ENCODE measurements around the gene PXDN.

PXDN gene

GRCh38 chr2:1639086-1639858 is 105.0 kb downstream of the PXDN start:
- TF ChIP-seq, protein P1, sequence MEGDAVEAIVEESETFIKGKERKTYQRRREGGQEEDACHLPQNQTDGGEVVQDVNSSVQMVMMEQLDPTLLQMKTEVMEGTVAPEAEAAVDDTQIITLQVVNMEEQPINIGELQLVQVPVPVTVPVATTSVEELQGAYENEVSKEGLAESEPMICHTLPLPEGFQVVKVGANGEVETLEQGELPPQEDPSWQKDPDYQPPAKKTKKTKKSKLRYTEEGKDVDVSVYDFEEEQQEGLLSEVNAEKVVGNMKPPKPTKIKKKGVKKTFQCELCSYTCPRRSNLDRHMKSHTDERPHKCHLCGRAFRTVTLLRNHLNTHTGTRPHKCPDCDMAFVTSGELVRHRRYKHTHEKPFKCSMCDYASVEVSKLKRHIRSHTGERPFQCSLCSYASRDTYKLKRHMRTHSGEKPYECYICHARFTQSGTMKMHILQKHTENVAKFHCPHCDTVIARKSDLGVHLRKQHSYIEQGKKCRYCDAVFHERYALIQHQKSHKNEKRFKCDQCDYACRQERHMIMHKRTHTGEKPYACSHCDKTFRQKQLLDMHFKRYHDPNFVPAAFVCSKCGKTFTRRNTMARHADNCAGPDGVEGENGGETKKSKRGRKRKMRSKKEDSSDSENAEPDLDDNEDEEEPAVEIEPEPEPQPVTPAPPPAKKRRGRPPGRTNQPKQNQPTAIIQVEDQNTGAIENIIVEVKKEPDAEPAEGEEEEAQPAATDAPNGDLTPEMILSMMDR (IDR thresholded peaks at IDR 0.05; ENCODE audit: low read length, missing control alignments), result no peak
- DNase-seq (ENCODE audit: low read depth), result no peak
- no peak overlapping the region for H3K4me3 ChIP-seq (replicated peaks; ENCODE audit: low read depth, low read length)

DNA sequence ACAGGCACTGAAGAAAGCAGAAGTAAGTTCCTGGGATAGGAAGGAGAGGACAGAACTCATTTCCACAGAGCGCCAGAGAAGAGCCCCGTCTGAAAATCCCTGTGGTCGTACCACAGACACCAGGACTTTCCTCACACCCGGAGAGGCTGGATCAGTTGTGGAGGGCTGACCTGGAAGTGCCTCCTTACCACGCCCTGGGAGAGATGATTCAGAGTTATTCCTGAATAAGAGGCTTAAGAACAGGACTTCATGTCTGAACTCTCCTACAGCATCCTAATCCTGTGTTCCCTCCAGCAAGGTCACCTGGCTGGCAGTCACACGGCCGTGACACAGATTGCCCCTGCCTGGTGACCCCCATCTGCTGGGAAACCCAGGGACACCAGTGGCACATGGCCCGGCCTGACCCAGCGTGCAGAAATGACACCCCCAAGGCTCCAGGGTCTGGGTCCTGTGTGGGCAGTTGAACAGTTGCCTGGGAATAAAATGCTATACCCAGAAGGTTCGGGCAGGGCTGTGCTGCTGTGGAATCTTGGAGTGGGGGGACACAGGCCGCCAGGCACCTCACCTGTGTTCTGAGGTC is 105.9 kb downstream of the PXDN start:
- H3K4me3 ChIP-seq (replicated peaks; ENCODE audit: low read depth, low read length), result no peak overlapping the region
- no peak for DNase-seq (ENCODE audit: low read depth)
- TF ChIP-seq, protein P1 (IDR thresholded peaks at IDR 0.05; ENCODE audit: low read length, missing control alignments), result no peak

- TF ChIP-seq, protein P1 (IDR thresholded peaks at IDR 0.05; ENCODE audit: low read length, missing control alignments), result no peak
- DNase-seq (ENCODE audit: low read depth), result no peak
- H3K4me3 ChIP-seq (replicated peaks; ENCODE audit: low read depth, low read length), result no peak overlapping the region
Observed at GRCh38 chr2:1636791-1637415, 107.4 kb downstream of the PXDN start.

DNA sequence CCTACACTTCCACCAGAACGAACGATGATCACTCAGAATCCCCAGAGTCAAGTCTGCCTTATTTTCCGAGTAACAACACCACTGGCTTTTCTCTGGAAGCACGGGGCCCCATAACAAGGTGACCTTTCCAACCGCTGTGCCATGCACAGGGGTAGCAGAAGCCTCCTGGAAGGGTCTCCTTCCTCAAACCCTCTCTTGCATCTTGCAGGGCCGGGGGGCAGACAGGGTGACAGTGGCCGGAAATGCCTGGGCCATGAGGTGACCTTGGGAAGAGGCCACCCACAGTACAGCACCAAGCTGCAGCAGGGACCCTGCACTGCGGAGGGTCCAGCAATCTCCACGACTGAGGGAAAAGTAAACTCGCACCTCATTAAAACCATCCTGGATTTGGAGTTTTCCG is 108.5 kb downstream of the PXDN start:
- TF ChIP-seq, protein P1 (IDR thresholded peaks at IDR 0.05; ENCODE audit: low read length, missing control alignments), result no peak
- no peak overlapping the region for H3K4me3 ChIP-seq (replicated peaks; ENCODE audit: low read depth, low read length)
- DNase-seq (ENCODE audit: low read depth), result no peak

GRCh38 chr2:1634681-1635341 is 109.5 kb downstream of the PXDN start:
- DNase-seq (ENCODE audit: low read depth), result no peak
- H3K4me3 ChIP-seq (replicated peaks; ENCODE audit: low read depth, low read length), result no peak overlapping the region
- TF ChIP-seq, protein P1 (IDR thresholded peaks at IDR 0.05; ENCODE audit: low read length, missing control alignments), result no peak

- no peak for DNase-seq (ENCODE audit: low read depth)
- H3K4me3 ChIP-seq (replicated peaks; ENCODE audit: low read depth, low read length), result no peak overlapping the region
- TF ChIP-seq, protein P1 (IDR thresholded peaks at IDR 0.05; ENCODE audit: low read length, missing control alignments), result no peak
Observed at GRCh38 chr2:1633936-1634587, 110.3 kb downstream of the PXDN start.
